IMR-90 (cell line): ENCODE data around the gene ST6GAL2. TPM values are rescaled to one million over a fixed set of nuclear protein-coding genes. Genes with fewer than 3 reads are reported as not detected.

Source experiments
- ATAC-seq: fragments of 200-7000 bp; cut with Tn5 transposase; 2 replicates; pipeline ENCODE4 v1.9.1; 2020; ENCODE audit warnings: low read depth, mild to moderate bottlenecking, moderate library complexity
- BruUV-seq: library from RNA; stranded (reverse); fragments of 400-500 nt; replicated peaks from 2 replicates; lab custom pipeline; 2021; lab: Mats Ljungman, UMichigan
- CTCF ChIA-PET: fragments of 300-600 bp; formaldehyde crosslinking; extraction: SDS; loops from one replicate; lab custom pipeline; 2021; ENCODE audit warnings: antibody characterized with exemption; lab: Yijun Ruan, JAX
- POLR2A ChIA-PET: fragments of 300-600 bp; sonication (Branson Sonifier 250); formaldehyde crosslinking; loops from one replicate; lab custom pipeline; 2022; ENCODE audit warnings: antibody characterized with exemption; ENCODE audit not compliant: unreplicated experiment; lab: Charles Lee
- DNase-seq: peaks from one replicate; pipeline ENCODE4 v3.0.0; 2013
- H2AFZ ChIP-seq: replicated peaks from 2 replicates; pipeline ENCODE3; 2013; ENCODE audit warnings: low read length, mild to moderate bottlenecking; ENCODE audit not compliant: poor library complexity
- H2AK5ac ChIP-seq: 2 replicates; pipeline ENCODE4 v1.6.1; 2013; ENCODE audit warnings: low read depth, low read length, inconsistent platforms
- H2AK9ac ChIP-seq: replicated peaks from 2 replicates; pipeline ENCODE3; 2013; ENCODE audit warnings: mild to moderate bottlenecking, low read depth, low read length, moderate library complexity; ENCODE audit not compliant: poor library complexity
- H2BK120ac ChIP-seq: 2 replicates; pipeline ENCODE4 v1.6.1; 2013; ENCODE audit warnings: low read depth, low read length, inconsistent platforms
- H2BK15ac ChIP-seq: 3 replicates; pipeline ENCODE4 v1.6.1; 2013; ENCODE audit warnings: low read depth, low read length, inconsistent platforms
- H2BK20ac ChIP-seq: 2 replicates; pipeline ENCODE4 v1.6.1; 2013; ENCODE audit warnings: low read depth, mild to moderate bottlenecking, inconsistent platforms, low read length, moderate library complexity
- H2BK5ac ChIP-seq: 2 replicates; pipeline ENCODE4 v1.6.1; 2013; ENCODE audit warnings: mild to moderate bottlenecking, low read depth, low read length, inconsistent platforms; ENCODE audit not compliant: poor library complexity, severe bottlenecking
- H3K14ac ChIP-seq: replicated peaks from 2 replicates; pipeline ENCODE4 v1.6.1; 2013; ENCODE audit warnings: low read depth, low read length, inconsistent platforms
- H3K18ac ChIP-seq: 2 replicates; pipeline ENCODE4 v1.6.1; 2013; ENCODE audit warnings: low read depth, low read length, control low read depth
- H3K23ac ChIP-seq: 2 replicates; pipeline ENCODE4 v1.6.1; 2013; ENCODE audit warnings: low read depth, low read length, inconsistent platforms
- H3K27ac ChIP-seq: 2 replicates; pipeline ENCODE4 v1.5.1; 2013; ENCODE audit warnings: mild to moderate bottlenecking, control low read depth, low read length; ENCODE audit not compliant: insufficient read depth
- H3K27me3 ChIP-seq: 2 replicates; pipeline ENCODE4 v1.6.1; 2013; ENCODE audit warnings: low read length; ENCODE audit not compliant: control insufficient read depth, insufficient read depth
- H3K36me3 ChIP-seq: 2 replicates; pipeline ENCODE4 v1.6.1; 2013; ENCODE audit warnings: low read length, mixed read lengths; ENCODE audit not compliant: control insufficient read depth, insufficient read depth
- H3K4ac ChIP-seq: 2 replicates; pipeline ENCODE4 v1.6.1; 2013; ENCODE audit warnings: low read depth, low read length, inconsistent platforms
- H3K4me1 ChIP-seq: 2 replicates; pipeline ENCODE4 v1.6.1; 2013; ENCODE audit warnings: low read length, mixed read lengths; ENCODE audit not compliant: control insufficient read depth, insufficient read depth
- H3K4me2 ChIP-seq: 2 replicates; pipeline ENCODE4 v1.6.1; 2013; ENCODE audit warnings: low read depth, mild to moderate bottlenecking, control low read depth, low read length, moderate library complexity
- H3K4me3 ChIP-seq: 2 replicates; pipeline ENCODE4 v1.5.1; 2013; ENCODE audit warnings: low read depth, mild to moderate bottlenecking, control low read depth, low read length, moderate library complexity; ENCODE audit not compliant: insufficient read depth
- H3K56ac ChIP-seq: 2 replicates; pipeline ENCODE4 v1.6.1; 2013; ENCODE audit warnings: low read length, inconsistent platforms; ENCODE audit not compliant: insufficient read depth; ENCODE audit errors: extremely low read depth
- H3K79me1 ChIP-seq, 2 experiments: 2 replicates each; pipeline ENCODE4 v1.6.1; 2013; ENCODE audit warnings: low read length in 2 of 2, inconsistent platforms in 1 of 2, low read depth in 1 of 2
- H3K9ac ChIP-seq: 2 replicates; pipeline ENCODE4 v1.6.1; 2013; ENCODE audit warnings: low read depth, low read length, control low read depth
- H3K9me1 ChIP-seq: 2 replicates; pipeline ENCODE4 v1.6.1; 2013; ENCODE audit warnings: low read length, inconsistent platforms; ENCODE audit not compliant: insufficient read depth
- H3K9me3 ChIP-seq: 2 replicates; pipeline ENCODE4 v1.6.1; 2013; ENCODE audit warnings: low read length; ENCODE audit not compliant: control insufficient read depth, insufficient read depth
- H4K20me1 ChIP-seq: 2 replicates; pipeline ENCODE4 v1.6.1; 2013; ENCODE audit warnings: low read length, inconsistent platforms; ENCODE audit not compliant: insufficient read depth
- H4K5ac ChIP-seq: 2 replicates; pipeline ENCODE4 v1.6.1; 2013; ENCODE audit warnings: mild to moderate bottlenecking, low read depth, low read length, control low read depth
- H4K8ac ChIP-seq, 2 experiments: 2 replicates each; pipeline ENCODE4 v1.6.1; 2013; ENCODE audit warnings: low read depth in 2 of 2, low read length in 2 of 2, control low read depth in 1 of 2, inconsistent platforms in 1 of 2
- H4K91ac ChIP-seq: 2 replicates; pipeline ENCODE4 v1.6.1; 2013; ENCODE audit warnings: low read depth, low read length, inconsistent platforms; ENCODE audit not compliant: insufficient read depth
- BHLHE40 ChIP-seq: fragments of 150-350 bp; IDR thresholded peaks from 2 replicates; pipeline ENCODE4 v1.6.1; 2016; ENCODE audit warnings: mild to moderate bottlenecking, low read depth, low read length
- CEBPB ChIP-seq: IDR thresholded peaks from 2 replicates; pipeline ENCODE4 v1.6.1; 2012; ENCODE audit warnings: low read depth, low read length, improper control_type of control experiment
- CHD1 ChIP-seq: IDR thresholded peaks from 2 replicates; pipeline ENCODE4 v1.6.1; 2012; ENCODE audit warnings: low read depth, low read length, improper control_type of control experiment
- ELK1 ChIP-seq: fragments of 150-350 bp; IDR thresholded peaks from 2 replicates; pipeline ENCODE4 v1.6.1; 2016; ENCODE audit warnings: low read depth, mild to moderate bottlenecking, low read length, moderate library complexity, borderline replicate concordance
- MXI1 ChIP-seq: IDR thresholded peaks from 2 replicates; pipeline ENCODE4 v1.6.1; 2012; ENCODE audit warnings: low read depth, mild to moderate bottlenecking, low read length, moderate library complexity, borderline replicate concordance
- NFE2L2 ChIP-seq: fragments of 150-350 bp; IDR thresholded peaks from 2 replicates; pipeline ENCODE4 v1.6.1; 2016; ENCODE audit warnings: low read depth, mild to moderate bottlenecking, low read length
- POLR2A ChIP-seq: IDR thresholded peaks from 2 replicates; pipeline ENCODE4 v1.6.1; 2012; ENCODE audit warnings: mild to moderate bottlenecking, low read depth, low read length
- RAD21 ChIP-seq: IDR thresholded peaks from 2 replicates; pipeline ENCODE4 v1.6.1; 2012; ENCODE audit warnings: low read length, improper control_type of control experiment
- RCOR1 ChIP-seq: IDR thresholded peaks from 2 replicates; pipeline ENCODE4 v1.6.1; 2012; ENCODE audit warnings: mild to moderate bottlenecking, low read length, improper control_type of control experiment; ENCODE audit not compliant: insufficient replicate concordance
- RFX5 ChIP-seq: IDR thresholded peaks from 2 replicates; pipeline ENCODE4 v1.8.0; 2012; ENCODE audit warnings: low read depth, mild to moderate bottlenecking, low read length, moderate library complexity
- SMC3 ChIP-seq: fragments of 150-350 bp; IDR thresholded peaks from 2 replicates; pipeline ENCODE4 v1.6.1; 2016; ENCODE audit warnings: low read depth, mild to moderate bottlenecking, antibody characterized with exemption, low read length, moderate library complexity
- WGBS, 2 experiments: methylation state at CpG; one replicate each; pipeline versions ENCODE4 v1.1.5 to v1.1.7; 2013; ENCODE audit warnings: missing lambda C conversion rate in 2 of 2; ENCODE audit not compliant: insufficient read length in 1 of 2; ENCODE audit errors: extremely low coverage in 2 of 2; 5-methylcytosine and 5-hydroxymethylcytosine counted together
- dilution Hi-C: fragments of 300-500 bp; cut with HindIII; formaldehyde crosslinking; loops from one replicate; pipeline ENCODE4 v1.14.3; 2018; ENCODE audit warnings: low sequenced_read_pairs; ENCODE audit not compliant: unreplicated experiment
- in situ Hi-C: fragments of 300-500 bp; cut with MboI; formaldehyde crosslinking; loops from 3 replicates; pipeline ENCODE4 v1.14.3; 2019; ENCODE audit warnings: low sequenced_read_pairs, inconsistent platforms, mixed read lengths
- intact Hi-C: fragments of 100-400 bp; cut with micrococcal nuclease; formaldehyde crosslinking; loops from 2 replicates; pipeline ENCODE4 v1.10.0; 2022
- polyA plus RNA-seq, 3 experiments: library from polyadenylated mRNA; depleted of rRNA; stranded (reverse); fragments of >200 nt; gene quantifications; 2 replicates each; pipeline ENCODE4 v1.2.3, GENCODE V29; 2012; ENCODE audit warnings: low replicate concordance in 1 of 3
- total RNA-seq: library from RNA; depleted of rRNA; stranded (reverse); fragments of >200 nt; gene quantifications from 2 replicates; pipeline ENCODE4 v1.2.3, GENCODE V29; 2012
- TF ChIP-seq, protein P1 (sequence below): fragments of 150-350 bp; IDR thresholded peaks from 2 replicates; pipeline ENCODE4 v1.6.1; 2017; ENCODE audit warnings: mild to moderate bottlenecking, antibody characterized with exemption, low read length, low read depth

ST6GAL2 gene
- total and polyA plus RNA-seq, 2 of the 4 experiments (the other 2 are of a cell fraction), result not detected

DNA sequence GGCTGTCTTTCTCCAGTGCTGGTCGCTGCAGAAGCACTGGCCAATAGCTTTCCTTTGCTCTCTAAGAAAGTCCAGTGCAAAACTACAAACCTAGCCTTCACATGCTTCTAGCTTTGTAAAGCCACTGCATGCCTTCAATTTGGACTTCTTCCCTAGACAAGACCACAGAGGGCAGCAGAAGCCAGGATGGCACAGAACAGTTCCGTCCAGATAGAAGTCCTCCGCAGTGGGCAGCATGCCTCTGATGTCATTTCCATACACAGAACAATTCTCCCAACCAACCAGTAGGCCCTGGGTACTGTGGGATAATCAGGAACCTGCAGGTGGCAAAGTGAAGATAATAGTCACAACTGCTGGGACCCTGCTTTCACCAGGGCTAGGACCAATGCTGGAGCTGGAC, 3.3 kb downstream of the ST6GAL2 start:
- H2AFZ ChIP-seq, result no peak overlapping the region
- H3K9ac ChIP-seq, result no peak overlapping the region
- H2BK120ac ChIP-seq, result no peak overlapping the region
- intact Hi-C loops, result no loop called here
- H4K8ac ChIP-seq, result no peak overlapping the region
- H3K56ac ChIP-seq, result no peak overlapping the region
- ChIA-PET POLR2A (no interaction called here), CTCF (no interaction called here)
- H3K4me2 ChIP-seq, result no peak overlapping the region
- no peak overlapping the region for H3K18ac ChIP-seq
- dilution Hi-C loops, result no loop called here
- H4K91ac ChIP-seq, result no peak overlapping the region
- H4K5ac ChIP-seq, result no peak overlapping the region
- H2BK20ac ChIP-seq, result no peak overlapping the region
- no CpG with 5 or more reads among the region's 3 CpGs for WGBS, 2 experiments
- no peaks in the 10 kb centered on the region for H3K79me1 ChIP-seq
- DNase-seq (no peak), ATAC-seq (no peak)
- in situ Hi-C loops, result no loop called here
- no peak overlapping the region for H2AK5ac ChIP-seq
- H3K9me3 ChIP-seq, result no peaks in the 10 kb centered on the region
- H3K23ac ChIP-seq, result no peak overlapping the region
- no peaks in the 10 kb centered on the region for H3K36me3 ChIP-seq
- H2BK15ac ChIP-seq, result no peak overlapping the region
- BruUV-seq, result no TSS peak
- H3K9me1 ChIP-seq, result no peaks in the 10 kb centered on the region
- H3K4me1 ChIP-seq, result no peaks in the 10 kb centered on the region
- H4K20me1 ChIP-seq, result no peaks in the 10 kb centered on the region
- no peak overlapping the region for H2AK9ac ChIP-seq
- H3K4ac ChIP-seq, result no peak overlapping the region
- H3K14ac ChIP-seq, result no peak overlapping the region
- TF ChIP-seq RFX5 (no peak), RAD21 (no peak), RCOR1 (no peak), CHD1 (no peak), NFE2L2 (no peak), CEBPB (no peak), SMC3 (no peak), ELK1 (no peak), MXI1 (no peak), POLR2A (no peak), BHLHE40 (no peak)
- TF ChIP-seq, protein P1, sequence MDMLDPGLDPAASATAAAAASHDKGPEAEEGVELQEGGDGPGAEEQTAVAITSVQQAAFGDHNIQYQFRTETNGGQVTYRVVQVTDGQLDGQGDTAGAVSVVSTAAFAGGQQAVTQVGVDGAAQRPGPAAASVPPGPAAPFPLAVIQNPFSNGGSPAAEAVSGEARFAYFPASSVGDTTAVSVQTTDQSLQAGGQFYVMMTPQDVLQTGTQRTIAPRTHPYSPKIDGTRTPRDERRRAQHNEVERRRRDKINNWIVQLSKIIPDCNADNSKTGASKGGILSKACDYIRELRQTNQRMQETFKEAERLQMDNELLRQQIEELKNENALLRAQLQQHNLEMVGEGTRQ, result no peak
- peaks cover 7% of the 10 kb centered on the region for H3K27me3 ChIP-seq
- no peak overlapping the region for H3K27ac ChIP-seq
- no peak overlapping the region for H2BK5ac ChIP-seq
- no peak overlapping the region for H3K4me3 ChIP-seq
